Retinal pigment epithelial cell (primary cell): Measurements from ENCODE around the gene LRRTM3.
A peak's percentile ranks its signal among the peaks of the same experiment; 100 is the strongest.

ENCODE experiments used
- DNase-seq: peaks from one replicate; pipeline ENCODE4 v3.0.0-alpha.2; 2010; ENCODE audit warnings: low read depth
- H3K4me3 ChIP-seq: 2 replicates; pipeline ENCODE4 v1.5.1; 2011; ENCODE audit warnings: mild to moderate bottlenecking, low read length, control low read depth, moderate library complexity
- CTCF ChIP-seq: conservative IDR thresholded peaks from 2 replicates; pipeline ENCODE4 v1.5.1; 2011; ENCODE audit warnings: low read depth, low read length, control low read depth, inconsistent platforms

LRRTM3 gene

GRCh38 chr10:66925373-66925772, 463 bp upstream of the LRRTM3 start:
- H3K4me3 ChIP-seq = no peak overlapping the region
- DNase-seq = no peak
- TF ChIP-seq CTCF = no peak

- DNase-seq = no peak
- no peak for TF ChIP-seq CTCF
- H3K4me3 ChIP-seq = no peak overlapping the region
Observed at GRCh38 chr10:66926841-66927240, 1.0 kb downstream of the LRRTM3 start.

GRCh38 chr10:66927251-66927935, 1.6 kb downstream of the LRRTM3 start:
- DNase-seq = no peak
- TF ChIP-seq CTCF = no peak

GRCh38 chr10:66927971-66928770, 2.3 kb downstream of the LRRTM3 start:
- DNase-seq = no peak
- no peak for TF ChIP-seq CTCF
- H3K4me3 ChIP-seq = peak overlapping the region; percentile 40

More at GRCh38 chr10:66927251-66927935, 1.6 kb downstream of the LRRTM3 start:
- peak overlapping the region; percentile 40 for H3K4me3 ChIP-seq

GRCh38 chr10:66928776-66929175, 2.9 kb downstream of the LRRTM3 start:
- no peak for TF ChIP-seq CTCF
- H3K4me3 ChIP-seq = no peak overlapping the region
- no peak for DNase-seq

GRCh38 chr10:66929375-66929774, 3.5 kb downstream of the LRRTM3 start:
- no peak for TF ChIP-seq CTCF
- H3K4me3 ChIP-seq = no peak overlapping the region

More at GRCh38 chr10:66929375-66929774, 3.5 kb downstream of the LRRTM3 start:
- DNase-seq = no peak
